Stomach (tissue), 9 donors: ENCODE data around the gene TTC9. TPM values are rescaled to one million over a fixed set of nuclear protein-coding genes. Genes with fewer than 3 reads are reported as not detected.

Experiments used
- DNase-seq, 2 donors: peaks; one replicate each; pipeline versions ENCODE4 v3.0.0 to v3.0.0-alpha.2; 2013 to 2019
- H3K27ac ChIP-seq, 5 donors: fragments of 200-600 bp in 4 of 5; sonication (generic) in 4 of 5; one replicate each; pipeline ENCODE4 v1.5.1; 2013 to 2019; ENCODE audit warnings: mild to moderate bottlenecking in 1 of 5, moderate library complexity in 1 of 5
- H3K27me3 ChIP-seq, 3 donors: fragments of 200-600 bp; sonication (generic); one replicate each; pipeline ENCODE4 v1.5.1; 2017 to 2019; ENCODE audit warnings: mixed run types in 1 of 3
- H3K36me3 ChIP-seq, 4 donors: fragments of 200-600 bp; sonication (generic); 1 replicate in 3 of 4; 2 replicates in 1 of 4; pipeline ENCODE4 v1.5.1; 2016 to 2019
- H3K4me1 ChIP-seq, 4 donors: fragments of 200-600 bp; sonication (generic); one replicate each; pipeline ENCODE4 v1.5.1; 2016 to 2019
- H3K4me3 ChIP-seq, 4 donors: fragments of 200-600 bp; sonication (generic) in 3 of 4; one replicate each; pipeline ENCODE4 v1.5.1; 2016 to 2019; ENCODE audit warnings: mild to moderate bottlenecking in 1 of 4
- H3K9me3 ChIP-seq, 4 donors: fragments of 200-600 bp; sonication (generic); one replicate each; pipeline ENCODE4 v1.5.1; 2016 to 2019
- CTCF ChIP-seq, 7 experiments: fragments of 450-650 bp in 4 of 7; fragments of 200-600 bp in 3 of 7; sonication (generic) in 3 of 7; IDR thresholded peaks; one replicate each; pipeline ENCODE4 v1.5.1; 2016 to 2019; ENCODE audit warnings: antibody characterized with exemption in 7 of 7, control low read depth in 2 of 7, mild to moderate bottlenecking in 1 of 7
- EP300 ChIP-seq: sonication (generic); formaldehyde crosslinking; IDR thresholded peaks from one replicate; pipeline ENCODE4 v1.6.1; 2017; ENCODE audit warnings: antibody characterized with exemption
- POLR2A ChIP-seq, 4 donors: fragments of 450-650 bp; IDR thresholded peaks; one replicate each; pipeline ENCODE4 v1.6.1; 2016; ENCODE audit warnings: antibody characterized with exemption in 4 of 4, control low read depth in 2 of 4, mild to moderate bottlenecking in 1 of 4, moderate library complexity in 1 of 4
- POLR2AphosphoS5 ChIP-seq, 3 donors: sonication (generic); formaldehyde crosslinking; IDR thresholded peaks; one replicate each; pipeline ENCODE4 v1.6.1; 2016; ENCODE audit warnings: antibody characterized with exemption in 3 of 3
- WGBS, 5 donors: extraction: QIAGEN DNeasy Blood & Tissue Kit in 3 of 5; methylation state at CpG; one replicate each; pipeline versions ENCODE4 v1.1.5 to v1.1.7; 2013 to 2018; 5-methylcytosine and 5-hydroxymethylcytosine counted together
- intact Hi-C: fragments of 100-400 bp; cut with DNase I; formaldehyde crosslinking; loops from one replicate; pipeline ENCODE4 v1.15.1; 2023; ENCODE audit warnings: low total_unique reads
- polyA plus RNA-seq, 3 donors: library from polyadenylated mRNA; stranded (reverse); fragments of 200-250 nt; gene quantifications; one replicate each; pipeline ENCODE4 v1.2.3, GENCODE V29; 2013
- total RNA-seq, 5 donors: library from RNA; depleted of rRNA; stranded (reverse); fragments of >200 nt; gene quantifications; one replicate each; pipeline versions ENCODE4 v1.1.0 to v1.2.3, GENCODE V29; 2014 to 2016
- donor health status: healthy with polysubstance abuse.
- donor health status: Bipolar disorder and iron deficiency.
- donor health status: healthy.

TTC9 gene
- total and polyA plus RNA-seq, 8 donors = 1.8 to 7.3 (median 4.7) TPM; not detected in 2

DNA sequence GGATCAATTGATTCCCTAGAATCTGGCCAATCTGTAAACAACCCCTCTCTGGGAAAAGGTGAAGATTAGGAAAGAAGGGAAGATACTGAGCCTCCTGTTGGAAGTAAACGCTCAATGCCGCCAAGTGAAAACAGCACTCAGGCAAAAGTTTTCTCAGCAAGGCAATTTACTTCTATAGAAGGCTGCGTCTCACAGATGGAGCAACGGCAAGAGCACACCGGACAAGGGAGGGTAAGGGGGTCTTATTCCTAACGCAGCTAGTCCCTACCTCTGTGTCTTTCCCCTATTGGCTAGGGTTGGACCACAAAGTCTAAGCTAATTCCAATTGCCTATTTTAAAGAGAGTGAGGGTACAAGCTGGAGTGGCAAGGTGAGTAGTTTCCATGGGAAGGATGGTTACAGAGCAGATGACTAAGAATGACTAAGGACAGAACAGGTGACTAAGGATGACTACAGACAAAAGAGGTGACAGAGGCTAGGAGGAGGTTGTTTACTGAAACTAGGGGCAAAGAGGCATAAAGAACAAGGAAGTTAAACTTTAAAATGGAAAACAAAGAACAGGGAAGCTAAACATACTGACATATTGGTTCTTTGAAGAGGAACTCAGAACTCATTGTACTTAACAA is 5.6 kb upstream of the TTC9 start:
- Histone ChIP-seq H3K27me3 (peaks cover 0 to 30% (median 0%) of the 10 kb centered on the region in 3 donors), H3K4me3 (no peak overlapping the region), H3K4me1 (peaks cover 5 to 9% (median 9%) of the 10 kb centered on the region in 4 donors), H3K36me3 (no peaks in the 10 kb centered on the region), H3K27ac (no peak overlapping the region), H3K9me3 (no peaks in the 10 kb centered on the region)
- no peak for TF ChIP-seq POLR2AphosphoS5 (IDR thresholded peaks at IDR 0.05)
- TF ChIP-seq POLR2A (IDR thresholded peaks at IDR 0.05) = no peak
- no peak for TF ChIP-seq CTCF (IDR thresholded peaks at IDR 0.05)
- no peak for TF ChIP-seq EP300
- WGBS, 5 donors = 96 to 99% (median 98%) methylated on average over 6 of the region's 6 CpGs
- no peak for DNase-seq
- intact Hi-C loops = loop anchor here (10.0 kb wide), 1 partner anchor 189 kb away; no protein-coding TSS in a partner anchor

GRCh38 chr14:70638416-70638815 is 3.3 kb upstream of the TTC9 start:
- TF ChIP-seq POLR2AphosphoS5 (IDR thresholded peaks at IDR 0.05) (no peak), POLR2A (IDR thresholded peaks at IDR 0.05) (no peak), EP300 (no peak), CTCF (IDR thresholded peaks at IDR 0.05) (no peak)
- Histone ChIP-seq H3K4me1 (peaks cover 7 to 27% (median 25%) of the 10 kb centered on the region in 4 donors), H3K9me3 (no peaks in the 10 kb centered on the region), H3K27ac (no peak overlapping the region), H3K4me3 (no peak overlapping the region), H3K36me3 (no peaks in the 10 kb centered on the region), H3K27me3 (peaks cover 0 to 47% (median 0%) of the 10 kb centered on the region in 3 donors)
- WGBS, 5 donors = 65 to 81% (median 73%) methylated on average over 2 of the region's 2 CpGs
- intact Hi-C loops = loop anchor here (10.0 kb wide), 1 partner anchor 186 kb away; no protein-coding TSS in a partner anchor
- no peak for DNase-seq

GRCh38 chr14:70640938-70641547 is 673 bp upstream of the TTC9 start:
- H3K4me3 ChIP-seq = peak overlapping the region; percentile 66 to 92 (median 82)
- no peaks in the 10 kb centered on the region for H3K36me3 ChIP-seq
- TF ChIP-seq CTCF (IDR thresholded peaks at IDR 0.05) = no peak
- TF ChIP-seq POLR2AphosphoS5 (IDR thresholded peaks at IDR 0.05) = peak in 2 of 3 donors; percentile 28 to 31
- no peaks in the 10 kb centered on the region for H3K9me3 ChIP-seq
- WGBS, 5 donors = 0 to 1% (median 0%) methylated on average over 28 of the region's 28 CpGs
- peak; percentile 63 to 72 for DNase-seq
- H3K4me1 ChIP-seq = peaks cover 7 to 36% (median 30%) of the 10 kb centered on the region in 4 donors
- H3K27me3 ChIP-seq = peaks cover 0 to 46% (median 0%) of the 10 kb centered on the region in 3 donors
- peak overlapping the region; percentile 56 to 86 (median 66) for H3K27ac ChIP-seq
- intact Hi-C loops = loop anchor here (10.0 kb wide), 1 partner anchor 74 kb away; no protein-coding TSS in a partner anchor

- peak in 1 of 2 donors; percentile 58 for DNase-seq
- intact Hi-C loops = loop anchor here (10.0 kb wide), 1 partner anchor 72 kb away; no protein-coding TSS in a partner anchor
- whole genome bisulfite sequencing, 5 donors = 3 to 21% (median 6%) methylated on average over 12 to 51 of the region's 51 CpGs
- Histone ChIP-seq H3K4me1 (peaks cover 7 to 36% (median 30%) of the 10 kb centered on the region in 4 donors), H3K36me3 (no peaks in the 10 kb centered on the region), H3K27ac (peak overlapping the region; percentile 52 to 86 (median 65)), H3K27me3 (peaks cover 0 to 40% (median 0%) of the 10 kb centered on the region in 3 donors), H3K4me3 (peak overlapping the region; percentile 66 to 92 (median 82)), H3K9me3 (no peaks in the 10 kb centered on the region)
- TF ChIP-seq EP300 (no peak), POLR2AphosphoS5 (IDR thresholded peaks at IDR 0.05) (no peak), CTCF (IDR thresholded peaks at IDR 0.05) (no peak), POLR2A (IDR thresholded peaks at IDR 0.05) (no peak)
Observed at GRCh38 chr14:70642303-70643235, 853 bp downstream of the TTC9 start.
